KOPT-K1 (cell line): ENCODE results near the gene RAET1E.
"Not testable (repeated sequence)": the region's sequence is repeated elsewhere in the genome, so short reads cannot be mapped to it uniquely, and the experiment has no call there.

ENCODE experiments used
- H3K27ac ChIP-seq: fragments of 200-600 bp; sonication (generic); 2 replicates; pipeline ENCODE4 v1.5.1; 2016; ENCODE audit warnings: antibody characterized with exemption, mild to moderate bottlenecking, low read depth, low read length; ENCODE audit not compliant: poor library complexity, severe bottlenecking
- H3K36me3 ChIP-seq: fragments of 200-600 bp; sonication (generic); 2 replicates; pipeline ENCODE4 v1.5.1; 2017; ENCODE audit warnings: antibody characterized with exemption, mild to moderate bottlenecking, low read length, moderate library complexity; ENCODE audit not compliant: insufficient read depth
- H3K9me3 ChIP-seq: fragments of 200-600 bp; sonication (generic); 2 replicates; pipeline ENCODE4 v1.5.1; 2017; ENCODE audit warnings: antibody characterized with exemption, low read length, mild to moderate bottlenecking; ENCODE audit not compliant: insufficient read depth, poor library complexity, severe bottlenecking

Gene RAET1E, protein sequence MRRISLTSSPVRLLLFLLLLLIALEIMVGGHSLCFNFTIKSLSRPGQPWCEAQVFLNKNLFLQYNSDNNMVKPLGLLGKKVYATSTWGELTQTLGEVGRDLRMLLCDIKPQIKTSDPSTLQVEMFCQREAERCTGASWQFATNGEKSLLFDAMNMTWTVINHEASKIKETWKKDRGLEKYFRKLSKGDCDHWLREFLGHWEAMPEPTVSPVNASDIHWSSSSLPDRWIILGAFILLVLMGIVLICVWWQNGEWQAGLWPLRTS

DNA sequence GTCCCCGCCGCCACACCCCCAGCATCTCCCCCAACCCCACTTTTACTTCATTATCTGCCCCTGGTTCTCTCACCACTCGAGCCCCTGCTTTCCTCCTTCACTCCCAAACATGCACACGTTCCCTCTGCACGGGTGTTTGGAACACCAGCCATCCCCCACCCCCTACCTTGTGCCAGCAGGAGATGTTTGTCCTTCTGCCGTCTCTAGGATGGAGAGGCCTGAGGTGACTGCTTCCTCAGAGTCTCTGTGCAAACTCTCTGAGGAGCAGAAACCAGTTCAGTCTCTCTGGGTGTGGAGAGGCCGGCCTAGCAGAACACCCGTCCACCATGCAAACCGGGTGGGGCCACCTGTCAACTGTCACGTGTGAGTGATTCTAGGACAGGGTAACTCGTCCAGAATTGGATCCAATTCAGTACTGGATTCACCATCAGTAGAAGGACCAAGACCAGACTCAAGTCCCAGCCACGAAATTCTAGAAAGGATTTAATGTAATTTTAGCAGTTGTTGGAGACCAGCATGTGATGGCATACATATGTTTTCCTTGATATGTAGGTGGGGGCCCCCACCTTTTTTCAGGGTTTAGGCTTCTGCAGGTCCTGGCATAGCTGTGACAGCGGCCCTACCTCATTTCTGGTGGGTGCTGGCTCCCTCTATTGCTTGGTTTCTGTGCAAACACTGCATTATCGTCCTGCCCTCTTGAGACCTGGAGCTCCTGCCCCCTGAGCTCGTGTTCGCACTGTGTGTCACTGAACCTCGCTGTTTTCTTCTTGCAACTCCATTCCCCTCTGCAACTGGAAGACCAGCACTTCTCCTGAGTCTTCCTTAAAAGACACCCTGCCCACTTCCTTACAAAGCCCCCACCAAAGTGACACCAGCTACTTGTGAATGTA lies at the start of gene RAET1E:
Gene RAET1E, minus strand, starts transcription at position 259 of the 890 bp plus-strand sequence. CDS start 7,212 bp downstream, outside the sequence.
- Histone ChIP-seq H3K27ac (peak within 1 kb of the TSS; percentile 35), H3K36me3 (no peaks in the 10 kb centered on the region), H3K9me3 (no peaks in the 10 kb centered on the region)

DNA sequence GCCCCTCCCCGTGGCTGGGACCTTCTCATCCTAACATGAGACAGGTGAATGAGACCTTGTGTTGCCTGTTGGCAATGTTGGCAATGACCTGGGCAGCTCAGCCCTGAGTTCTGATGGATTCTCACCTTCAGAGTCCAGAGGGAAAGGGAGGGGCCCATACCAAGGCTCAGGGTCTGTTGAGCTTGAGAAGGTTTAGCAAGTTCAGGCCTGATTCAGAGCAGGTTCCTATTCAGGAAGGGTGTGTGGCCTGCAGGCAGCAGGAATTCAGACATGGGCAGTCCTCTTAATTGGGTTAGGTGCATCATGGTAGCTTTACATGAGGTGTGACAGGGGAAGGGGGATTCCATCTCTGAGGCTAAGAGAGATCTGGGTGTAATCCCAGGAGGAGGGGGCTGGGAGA lies 49.6 kb upstream of the RAET1E start:
- H3K27ac ChIP-seq, H3K36me3 ChIP-seq, H3K9me3 ChIP-seq: not testable (repeated sequence)

DNA sequence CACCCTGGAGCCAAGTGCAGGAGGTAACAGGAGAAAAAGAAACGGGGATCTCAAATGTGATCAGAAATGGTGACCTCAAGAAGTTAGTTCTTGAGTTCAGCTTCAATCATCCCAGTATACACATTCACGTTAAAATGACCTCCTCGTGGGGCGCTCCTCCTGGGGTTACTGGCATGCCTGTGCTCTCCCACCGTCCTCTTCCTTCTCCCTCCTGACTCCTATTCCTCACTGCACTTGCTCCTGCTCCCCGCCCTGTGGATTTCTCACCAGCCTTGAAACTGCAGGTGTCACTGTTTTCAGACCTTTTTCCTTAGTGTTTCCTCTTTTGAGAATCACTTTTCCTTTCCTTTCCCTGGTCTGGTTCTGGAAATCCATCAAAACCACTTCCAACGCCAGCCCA lies 48.7 kb upstream of the RAET1E start:
- H3K36me3 ChIP-seq, H3K9me3 ChIP-seq, H3K27ac ChIP-seq: not testable (repeated sequence)

DNA sequence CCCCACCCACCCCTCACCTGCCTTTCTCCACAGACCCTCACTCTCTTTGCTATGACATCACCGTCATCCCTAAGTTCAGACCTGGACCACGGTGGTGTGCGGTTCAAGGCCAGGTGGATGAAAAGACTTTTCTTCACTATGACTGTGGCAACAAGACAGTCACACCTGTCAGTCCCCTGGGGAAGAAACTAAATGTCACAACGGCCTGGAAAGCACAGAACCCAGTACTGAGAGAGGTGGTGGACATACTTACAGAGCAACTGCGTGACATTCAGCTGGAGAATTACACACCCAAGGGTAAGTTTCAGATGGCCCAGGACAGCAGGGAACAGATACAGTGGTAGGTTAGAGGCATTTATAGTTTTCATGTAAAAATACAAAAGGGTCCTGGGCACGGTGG lies 47.4 kb upstream of the RAET1E start:
- H3K27ac ChIP-seq, H3K36me3 ChIP-seq, H3K9me3 ChIP-seq: not testable (repeated sequence)

DNA sequence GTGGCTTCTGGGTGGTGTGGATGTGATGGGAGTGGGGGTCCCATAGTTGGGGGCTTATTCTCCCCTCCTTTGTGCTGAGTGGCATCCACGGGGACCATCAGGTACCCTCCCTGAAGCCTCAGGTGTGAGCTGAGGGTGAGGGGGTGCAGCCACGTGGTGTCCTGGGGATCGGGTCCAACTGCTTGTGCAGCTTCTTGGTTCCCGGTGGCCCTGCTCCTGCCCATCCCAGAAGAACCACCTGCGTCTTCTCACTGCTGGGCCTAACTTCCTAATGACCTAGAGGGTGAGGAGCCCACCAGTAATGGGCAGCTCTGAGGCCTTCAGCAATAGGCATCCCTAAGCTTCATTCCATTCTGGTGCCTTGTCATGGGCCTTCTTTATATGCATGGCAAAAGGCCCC lies 45.4 kb upstream of the RAET1E start:
- not testable (repeated sequence) for H3K27ac ChIP-seq, H3K36me3 ChIP-seq, H3K9me3 ChIP-seq

DNA sequence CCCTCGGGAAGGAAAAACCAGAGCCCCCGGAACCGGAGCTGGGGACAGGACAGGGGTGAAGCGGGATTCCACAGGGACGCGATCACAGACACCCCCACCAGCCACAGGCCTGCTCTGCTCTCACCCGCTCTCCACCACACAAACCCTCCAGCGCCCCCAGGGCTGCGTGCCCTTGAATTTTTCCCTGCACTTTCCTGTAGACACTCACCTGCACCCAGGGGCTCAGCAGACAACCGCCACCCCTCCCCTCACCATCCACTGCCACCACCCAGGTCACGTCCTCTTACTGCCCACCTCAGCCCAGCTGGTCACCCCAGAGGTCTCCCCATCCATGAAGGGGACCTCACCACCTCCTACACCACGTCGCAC lies 44.5 kb upstream of the RAET1E start:
- no peaks in the 10 kb centered on the region for H3K36me3 ChIP-seq
- H3K27ac ChIP-seq: no peak overlapping the region
- no peaks in the 10 kb centered on the region for H3K9me3 ChIP-seq

DNA sequence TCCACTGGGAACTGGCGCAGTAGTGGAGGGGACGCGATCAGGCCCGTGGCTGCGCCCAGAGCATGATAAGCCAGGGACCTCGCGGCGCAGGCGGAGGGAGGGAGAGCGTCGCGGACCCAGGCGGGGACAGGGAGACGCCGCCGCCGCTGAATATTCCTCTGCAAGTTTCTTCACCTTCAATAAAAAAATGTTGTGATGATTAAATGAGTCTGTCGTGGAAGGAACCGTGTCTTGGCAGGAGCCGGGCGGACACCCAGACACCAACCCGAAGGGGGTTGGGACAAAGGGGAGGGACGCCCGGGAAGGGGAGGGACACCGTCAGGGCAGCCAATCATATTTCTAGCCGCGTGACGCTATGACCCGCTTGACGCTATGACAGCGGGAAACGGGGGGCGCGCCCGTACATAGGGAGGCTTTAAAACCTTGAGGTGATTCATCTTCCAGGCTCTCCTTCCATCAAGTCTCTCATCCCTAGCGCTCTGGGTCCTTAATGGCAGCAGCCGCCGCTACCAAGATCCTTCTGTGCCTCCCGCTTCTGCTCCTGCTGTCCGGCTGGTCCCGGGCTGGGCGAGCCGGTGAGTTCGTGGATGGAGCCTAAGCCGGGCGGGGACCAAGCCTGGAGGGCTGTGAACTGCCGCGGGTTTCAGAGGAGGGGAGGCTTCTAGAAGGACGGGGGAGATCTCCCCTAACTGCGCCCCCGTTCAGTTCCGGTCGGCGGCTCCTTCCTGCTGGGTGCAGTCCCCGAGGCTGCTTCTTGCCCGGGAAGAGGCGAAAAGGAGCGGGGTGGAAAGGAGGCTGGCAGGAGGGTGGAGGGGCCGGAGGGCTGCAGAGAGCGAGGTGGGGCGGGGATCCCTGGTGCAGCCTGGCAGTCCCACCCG lies 43.9 kb upstream of the RAET1E start, which contains the start of gene ULBP2:
Gene ULBP2, plus strand, starts transcription at position 432 of the 878 bp plus-strand sequence. Its CDS starts 59 bp downstream, at position 491.
- peak within 1 kb of the TSS; percentile 25 for H3K27ac ChIP-seq
- H3K36me3 ChIP-seq: no peaks in the 10 kb centered on the region
- H3K9me3 ChIP-seq: no peaks in the 10 kb centered on the region

DNA sequence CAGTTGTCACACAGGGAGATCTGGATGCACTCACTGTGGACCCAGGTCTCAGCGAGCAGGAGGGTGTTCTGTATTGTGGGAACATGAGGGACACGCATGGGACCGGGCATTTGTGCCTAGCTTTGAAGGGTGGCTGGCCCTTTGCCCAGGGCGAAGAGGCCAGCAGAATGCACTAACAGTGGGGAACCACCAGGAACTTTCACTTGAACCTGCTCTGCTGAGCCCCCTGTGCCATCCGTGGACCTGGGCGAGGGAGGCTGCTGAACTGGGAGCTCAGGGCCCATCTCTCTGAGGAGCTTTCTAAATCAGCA lies 42.7 kb upstream of the RAET1E start:
- Histone ChIP-seq H3K36me3 (no peaks in the 10 kb centered on the region), H3K27ac (no peak overlapping the region), H3K9me3 (no peaks in the 10 kb centered on the region)

DNA sequence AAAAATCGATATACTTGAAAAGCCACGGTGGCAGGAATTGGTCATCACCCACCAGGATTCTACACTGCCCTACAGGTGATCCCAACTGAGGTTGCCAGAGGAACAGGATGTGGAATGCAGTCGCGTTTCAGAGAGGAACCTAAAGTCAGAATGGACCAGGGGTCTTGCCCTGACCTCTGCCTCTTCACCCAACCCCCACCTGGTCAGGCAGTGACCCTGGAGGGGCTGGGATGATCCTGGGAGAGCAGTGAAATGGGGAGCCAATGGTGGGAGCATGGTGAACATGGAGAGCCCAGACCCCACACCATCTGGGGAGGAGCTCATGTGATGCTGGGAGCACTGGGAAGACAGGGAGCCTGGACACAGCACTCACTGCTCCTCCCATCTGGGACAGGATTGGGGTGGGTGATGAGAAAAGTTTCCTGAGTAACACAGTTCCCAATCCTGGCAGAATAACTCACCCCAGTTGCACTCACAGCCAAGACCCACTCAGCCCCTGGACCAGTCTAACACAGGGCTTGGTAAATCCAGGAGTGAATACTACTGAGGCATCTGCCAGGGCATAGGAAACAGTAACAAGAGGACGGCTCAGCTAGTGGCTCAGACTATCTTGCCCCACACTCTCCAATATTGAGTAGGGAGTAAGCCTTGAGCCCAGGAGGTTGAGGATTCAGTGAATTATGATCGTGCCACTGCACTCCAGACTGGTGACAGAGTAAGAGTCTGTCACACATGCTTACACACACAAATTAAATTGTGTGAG lies 42.2 kb upstream of the RAET1E start:
- Histone ChIP-seq H3K36me3 (no peaks in the 10 kb centered on the region), H3K9me3 (no peaks in the 10 kb centered on the region), H3K27ac (no peak overlapping the region)

DNA sequence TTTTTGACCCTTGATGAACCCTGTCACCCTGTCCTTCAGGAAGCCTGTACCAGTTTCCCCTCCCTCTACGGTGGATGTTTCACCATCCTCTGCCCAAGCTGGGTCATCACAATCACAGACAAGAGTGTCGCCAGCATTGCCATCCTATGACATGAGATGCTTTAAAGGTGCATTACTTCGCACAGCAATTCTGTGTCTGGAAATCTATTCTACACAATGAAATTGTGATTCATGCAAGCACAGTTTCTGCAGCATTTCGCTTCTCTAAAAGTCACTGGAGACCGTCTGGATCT lies 41.4 kb upstream of the RAET1E start:
- H3K27ac ChIP-seq: no peak overlapping the region

DNA sequence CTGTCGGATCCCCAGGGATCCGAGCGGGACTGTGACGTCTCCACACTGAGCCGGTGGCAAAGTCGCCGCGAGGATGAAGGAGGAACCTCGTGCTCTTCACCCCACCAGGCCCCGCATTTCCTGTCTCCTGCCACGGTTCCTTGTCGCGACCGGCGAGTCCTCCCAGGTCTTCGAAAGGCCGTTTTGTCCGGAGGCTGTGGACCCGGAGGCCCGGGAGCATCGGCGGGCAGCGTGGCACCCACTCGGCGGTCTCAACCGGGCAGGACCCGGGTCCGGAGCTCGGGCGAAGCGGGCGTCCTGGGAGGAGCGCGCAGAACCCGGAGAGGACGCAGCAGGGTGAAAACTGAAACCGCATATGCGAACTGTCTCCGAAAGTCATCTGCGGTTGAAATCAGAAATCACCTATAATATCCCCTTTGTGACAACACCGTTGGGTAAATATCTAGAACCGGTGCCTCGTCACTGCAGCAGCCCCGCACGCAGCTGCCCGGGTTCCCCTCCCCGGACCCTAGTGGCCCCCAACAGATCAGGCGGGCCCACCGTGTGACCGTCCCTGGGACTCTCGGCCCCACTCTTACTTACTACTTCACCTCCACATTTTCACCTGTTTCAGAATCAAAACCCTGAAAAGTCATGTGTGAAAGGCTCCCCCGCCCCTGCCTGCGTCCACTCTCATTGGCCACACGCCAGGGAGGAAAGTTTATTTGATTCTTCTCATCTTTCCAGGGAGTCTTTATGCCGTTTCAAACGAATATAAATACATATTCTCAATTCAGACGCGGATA lies 40.9 kb upstream of the RAET1E start:
- Histone ChIP-seq H3K27ac (no peak overlapping the region), H3K36me3 (no peaks in the 10 kb centered on the region), H3K9me3 (no peaks in the 10 kb centered on the region)

More for the DNA sequence above, 41.4 kb upstream of the RAET1E start:
- Histone ChIP-seq H3K9me3 (no peaks in the 10 kb centered on the region), H3K36me3 (no peaks in the 10 kb centered on the region)

DNA sequence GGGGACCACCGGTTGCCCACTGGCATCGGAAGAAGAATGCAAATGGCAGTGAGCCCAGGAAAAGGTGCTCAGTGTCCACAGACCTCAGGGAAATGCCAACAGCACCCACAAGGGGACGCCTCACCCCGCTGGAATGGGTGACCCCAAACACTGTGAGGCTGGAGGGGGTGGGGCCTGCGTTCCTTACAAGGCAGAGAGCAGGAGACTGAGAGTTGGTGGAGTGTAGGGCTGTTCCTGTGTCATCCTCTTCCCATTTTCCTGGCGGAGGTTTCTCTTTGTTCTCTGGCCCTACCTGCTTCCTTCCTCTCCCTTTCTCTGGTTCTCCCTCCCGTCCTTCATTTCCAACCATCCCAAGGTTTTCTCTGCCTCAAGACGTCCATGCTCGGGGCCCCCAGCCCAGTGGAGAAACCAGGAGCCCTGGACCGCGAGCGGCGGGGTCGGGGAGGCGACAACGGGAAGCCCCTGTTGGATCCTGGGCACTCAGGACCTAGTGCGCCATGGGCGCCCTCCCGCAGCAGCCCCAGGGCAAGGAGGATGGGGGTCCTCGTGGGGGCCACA lies 40.2 kb upstream of the RAET1E start:
- H3K27ac ChIP-seq, H3K36me3 ChIP-seq, H3K9me3 ChIP-seq: not testable (repeated sequence)

DNA sequence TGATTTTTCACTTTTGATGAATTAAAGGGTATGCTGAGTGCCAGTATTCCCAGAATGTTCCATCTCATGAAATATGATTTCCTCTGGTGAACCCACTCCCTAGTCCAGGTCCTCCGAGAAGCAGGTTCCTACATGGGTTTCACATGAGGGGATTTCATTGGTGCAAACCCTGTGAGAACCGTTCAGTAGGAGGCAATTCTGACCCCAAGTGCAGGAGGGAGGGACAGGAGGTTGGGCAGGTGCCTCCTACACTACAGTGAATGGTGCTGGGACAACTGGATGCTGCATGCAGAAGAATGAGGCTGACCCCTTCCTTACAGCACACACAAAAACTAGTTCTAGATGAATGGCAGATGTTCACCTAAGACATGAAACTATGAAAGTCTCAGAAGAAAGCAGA lies 38.8 kb upstream of the RAET1E start:
- H3K9me3 ChIP-seq: no peaks in the 10 kb centered on the region
- no peaks in the 10 kb centered on the region for H3K36me3 ChIP-seq
- H3K27ac ChIP-seq: no peak overlapping the region

DNA sequence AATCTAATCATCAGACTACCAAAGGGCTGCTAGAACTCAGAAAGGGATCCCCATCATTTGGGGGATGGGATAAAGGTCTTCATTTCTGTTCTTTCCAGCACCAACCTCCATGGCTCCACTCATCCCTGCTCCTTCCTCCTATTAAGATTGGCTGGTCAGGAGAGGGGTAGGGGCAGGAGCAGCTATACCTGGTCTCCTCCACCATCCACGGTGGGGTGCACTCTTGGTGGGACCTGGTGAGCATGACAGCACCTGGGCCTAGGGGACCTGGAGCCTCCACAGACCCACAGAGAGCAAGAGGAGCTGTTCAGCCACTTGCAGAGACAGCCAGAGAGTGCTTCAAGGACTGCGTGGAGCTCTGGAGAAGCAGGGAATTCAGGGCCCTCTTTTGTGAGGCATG lies 37.8 kb upstream of the RAET1E start:
- H3K27ac ChIP-seq: no peak overlapping the region
- no peaks in the 10 kb centered on the region for H3K9me3 ChIP-seq
- H3K36me3 ChIP-seq: no peaks in the 10 kb centered on the region
